ENCODE measurements around the gene PXDN.

Gene PXDN

DNA sequence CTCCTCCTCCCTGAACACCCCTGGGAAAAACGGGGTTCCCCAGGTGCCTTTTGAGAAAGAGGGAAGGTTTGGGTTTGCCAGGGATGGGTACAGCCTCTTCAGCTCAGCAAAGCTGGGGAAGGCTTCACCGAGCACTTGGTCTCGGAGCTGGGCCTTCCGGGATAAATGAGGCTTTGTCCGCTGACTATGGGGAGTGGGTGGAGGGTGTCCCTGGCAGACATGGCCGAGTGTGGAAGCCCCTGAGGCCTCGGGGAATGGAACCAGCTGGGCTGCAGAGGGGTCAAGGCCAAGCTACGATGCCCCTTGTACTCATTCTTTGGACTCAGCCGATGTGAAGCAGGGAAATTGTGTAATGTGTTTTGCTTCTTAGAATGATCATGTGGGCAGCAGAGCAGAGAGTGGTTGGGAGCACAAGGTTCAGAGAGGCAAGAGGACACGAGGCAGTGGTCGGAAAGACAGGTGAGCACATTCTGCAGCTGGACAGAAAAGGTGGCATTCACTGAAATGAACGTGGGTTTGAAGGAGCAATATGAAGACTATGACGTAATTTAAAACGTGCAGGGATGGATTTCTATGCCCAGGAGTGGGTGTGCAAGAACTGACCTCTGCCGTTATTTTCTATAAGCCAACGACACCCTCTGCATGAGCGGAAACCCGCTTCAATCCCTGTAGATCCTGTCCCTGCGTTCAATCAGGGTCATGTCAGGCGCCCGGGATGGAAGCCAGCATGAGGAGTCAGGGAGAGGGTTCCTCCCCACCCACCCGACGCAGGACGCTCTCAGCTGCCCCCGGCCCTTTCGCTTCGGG is 142.6 kb downstream of the PXDN start (continued):
- TF ChIP-seq, protein P1, sequence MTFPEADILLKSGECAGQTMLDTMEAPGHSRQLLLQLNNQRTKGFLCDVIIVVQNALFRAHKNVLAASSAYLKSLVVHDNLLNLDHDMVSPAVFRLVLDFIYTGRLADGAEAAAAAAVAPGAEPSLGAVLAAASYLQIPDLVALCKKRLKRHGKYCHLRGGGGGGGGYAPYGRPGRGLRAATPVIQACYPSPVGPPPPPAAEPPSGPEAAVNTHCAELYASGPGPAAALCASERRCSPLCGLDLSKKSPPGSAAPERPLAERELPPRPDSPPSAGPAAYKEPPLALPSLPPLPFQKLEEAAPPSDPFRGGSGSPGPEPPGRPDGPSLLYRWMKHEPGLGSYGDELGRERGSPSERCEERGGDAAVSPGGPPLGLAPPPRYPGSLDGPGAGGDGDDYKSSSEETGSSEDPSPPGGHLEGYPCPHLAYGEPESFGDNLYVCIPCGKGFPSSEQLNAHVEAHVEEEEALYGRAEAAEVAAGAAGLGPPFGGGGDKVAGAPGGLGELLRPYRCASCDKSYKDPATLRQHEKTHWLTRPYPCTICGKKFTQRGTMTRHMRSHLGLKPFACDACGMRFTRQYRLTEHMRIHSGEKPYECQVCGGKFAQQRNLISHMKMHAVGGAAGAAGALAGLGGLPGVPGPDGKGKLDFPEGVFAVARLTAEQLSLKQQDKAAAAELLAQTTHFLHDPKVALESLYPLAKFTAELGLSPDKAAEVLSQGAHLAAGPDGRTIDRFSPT (tag by site-specific recombination; IDR thresholded peaks at IDR 0.05), result no peak
- TF ChIP-seq KLF8 (tag by site-specific recombination; IDR thresholded peaks at IDR 0.05) (no peak), ZNF670 (tag by site-specific recombination; IDR thresholded peaks at IDR 0.05; ENCODE audit: low read depth) (no peak), ZSCAN30 (tag by site-specific recombination; IDR thresholded peaks at IDR 0.05) (no peak)

DNA sequence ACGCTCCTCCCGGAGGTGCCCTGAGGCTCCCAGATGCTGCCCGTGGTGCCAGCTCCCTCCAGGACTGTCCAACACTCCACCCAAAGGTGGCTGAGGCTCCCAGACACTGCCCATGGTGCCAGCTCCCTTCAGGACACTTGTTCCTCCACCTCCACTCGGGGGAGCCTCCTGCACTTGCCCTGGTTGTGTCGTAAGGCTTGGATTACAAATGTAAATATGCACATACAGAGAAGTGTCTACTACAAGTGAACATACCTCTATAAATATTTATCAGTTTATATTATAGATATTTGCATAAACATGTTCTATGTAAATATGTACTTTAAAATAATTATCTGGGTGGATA is 143.3 kb downstream of the PXDN start:
- CTCF ChIA-PET, result interaction anchor here (1.0 to 1.1 kb wide), 2 partner anchors 50 to 150 kb away, joined by 3 read pairs; no protein-coding TSS in a partner anchor
- H3K4me1 ChIP-seq (ENCODE audit: control insufficient read depth, insufficient read depth, low read length), result no peaks in the 10 kb centered on the region
- H3K9me3 ChIP-seq (ENCODE audit: control insufficient read depth, insufficient read depth, low read depth, low read length), result no peaks in the 10 kb centered on the region
- no peak overlapping the region for H3K4me3 ChIP-seq (ENCODE audit: low read depth, low read length)
- POLR2A ChIA-PET, result interaction anchor here (0.8 kb wide), 1 partner anchor 150 kb away, joined by 3 read pairs; no protein-coding TSS in a partner anchor
- TF ChIP-seq ZNF248 (tag by site-specific recombination; IDR thresholded peaks at IDR 0.05) (no peak), ZNF76 (tag by site-specific recombination; IDR thresholded peaks at IDR 0.05; ENCODE audit: borderline replicate concordance, low read depth) (no peak), ZNF140 (tag by site-specific recombination; IDR thresholded peaks at IDR 0.05) (no peak), ZXDB (tag by site-specific recombination; IDR thresholded peaks at IDR 0.05) (no peak), ZNF530 (tag by site-specific recombination; IDR thresholded peaks at IDR 0.05; ENCODE audit: low read depth) (no peak), HOXA7 (CRISPR knock-in tag; IDR thresholded peaks at IDR 0.05; ENCODE audit: borderline replicate concordance) (no peak), SCRT1 (tag by site-specific recombination; IDR thresholded peaks at IDR 0.05; ENCODE audit: borderline replicate concordance) (no peak), YY2 (tag by site-specific recombination; IDR thresholded peaks at IDR 0.05) (no peak), ZNF658 (tag by site-specific recombination; IDR thresholded peaks at IDR 0.05) (no peak), ZNF791 (tag by site-specific recombination; IDR thresholded peaks at IDR 0.05) (no peak), SALL2 (tag by site-specific recombination; IDR thresholded peaks at IDR 0.05; ENCODE audit: borderline replicate concordance) (no peak), ZNF174 (tag by site-specific recombination; IDR thresholded peaks at IDR 0.05) (no peak), ZNF555 (tag by site-specific recombination; conservative IDR thresholded peaks at IDR 0.05) (no peak), ZNF274 (IDR thresholded peaks at IDR 0.05; ENCODE audit: low read length) (no peak), ZNF274 (tag by site-specific recombination; IDR thresholded peaks at IDR 0.05; ENCODE audit: borderline replicate concordance) (no peak), OVOL3 (tag by site-specific recombination; IDR thresholded peaks at IDR 0.05) (no peak), ZNF561 (tag by site-specific recombination; IDR thresholded peaks at IDR 0.05; ENCODE audit: borderline replicate concordance) (no peak), SP2 (tag by site-specific recombination; IDR thresholded peaks at IDR 0.05) (no peak)
- TF ChIP-seq, protein P2, sequence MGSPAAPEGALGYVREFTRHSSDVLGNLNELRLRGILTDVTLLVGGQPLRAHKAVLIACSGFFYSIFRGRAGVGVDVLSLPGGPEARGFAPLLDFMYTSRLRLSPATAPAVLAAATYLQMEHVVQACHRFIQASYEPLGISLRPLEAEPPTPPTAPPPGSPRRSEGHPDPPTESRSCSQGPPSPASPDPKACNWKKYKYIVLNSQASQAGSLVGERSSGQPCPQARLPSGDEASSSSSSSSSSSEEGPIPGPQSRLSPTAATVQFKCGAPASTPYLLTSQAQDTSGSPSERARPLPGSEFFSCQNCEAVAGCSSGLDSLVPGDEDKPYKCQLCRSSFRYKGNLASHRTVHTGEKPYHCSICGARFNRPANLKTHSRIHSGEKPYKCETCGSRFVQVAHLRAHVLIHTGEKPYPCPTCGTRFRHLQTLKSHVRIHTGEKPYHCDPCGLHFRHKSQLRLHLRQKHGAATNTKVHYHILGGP (tag by site-specific recombination; IDR thresholded peaks at IDR 0.05), result no peak
- TF ChIP-seq, protein P3, sequence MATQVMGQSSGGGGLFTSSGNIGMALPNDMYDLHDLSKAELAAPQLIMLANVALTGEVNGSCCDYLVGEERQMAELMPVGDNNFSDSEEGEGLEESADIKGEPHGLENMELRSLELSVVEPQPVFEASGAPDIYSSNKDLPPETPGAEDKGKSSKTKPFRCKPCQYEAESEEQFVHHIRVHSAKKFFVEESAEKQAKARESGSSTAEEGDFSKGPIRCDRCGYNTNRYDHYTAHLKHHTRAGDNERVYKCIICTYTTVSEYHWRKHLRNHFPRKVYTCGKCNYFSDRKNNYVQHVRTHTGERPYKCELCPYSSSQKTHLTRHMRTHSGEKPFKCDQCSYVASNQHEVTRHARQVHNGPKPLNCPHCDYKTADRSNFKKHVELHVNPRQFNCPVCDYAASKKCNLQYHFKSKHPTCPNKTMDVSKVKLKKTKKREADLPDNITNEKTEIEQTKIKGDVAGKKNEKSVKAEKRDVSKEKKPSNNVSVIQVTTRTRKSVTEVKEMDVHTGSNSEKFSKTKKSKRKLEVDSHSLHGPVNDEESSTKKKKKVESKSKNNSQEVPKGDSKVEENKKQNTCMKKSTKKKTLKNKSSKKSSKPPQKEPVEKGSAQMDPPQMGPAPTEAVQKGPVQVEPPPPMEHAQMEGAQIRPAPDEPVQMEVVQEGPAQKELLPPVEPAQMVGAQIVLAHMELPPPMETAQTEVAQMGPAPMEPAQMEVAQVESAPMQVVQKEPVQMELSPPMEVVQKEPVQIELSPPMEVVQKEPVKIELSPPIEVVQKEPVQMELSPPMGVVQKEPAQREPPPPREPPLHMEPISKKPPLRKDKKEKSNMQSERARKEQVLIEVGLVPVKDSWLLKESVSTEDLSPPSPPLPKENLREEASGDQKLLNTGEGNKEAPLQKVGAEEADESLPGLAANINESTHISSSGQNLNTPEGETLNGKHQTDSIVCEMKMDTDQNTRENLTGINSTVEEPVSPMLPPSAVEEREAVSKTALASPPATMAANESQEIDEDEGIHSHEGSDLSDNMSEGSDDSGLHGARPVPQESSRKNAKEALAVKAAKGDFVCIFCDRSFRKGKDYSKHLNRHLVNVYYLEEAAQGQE (tag by site-specific recombination; IDR thresholded peaks at IDR 0.05), result no peak
- TF ChIP-seq, protein P4, sequence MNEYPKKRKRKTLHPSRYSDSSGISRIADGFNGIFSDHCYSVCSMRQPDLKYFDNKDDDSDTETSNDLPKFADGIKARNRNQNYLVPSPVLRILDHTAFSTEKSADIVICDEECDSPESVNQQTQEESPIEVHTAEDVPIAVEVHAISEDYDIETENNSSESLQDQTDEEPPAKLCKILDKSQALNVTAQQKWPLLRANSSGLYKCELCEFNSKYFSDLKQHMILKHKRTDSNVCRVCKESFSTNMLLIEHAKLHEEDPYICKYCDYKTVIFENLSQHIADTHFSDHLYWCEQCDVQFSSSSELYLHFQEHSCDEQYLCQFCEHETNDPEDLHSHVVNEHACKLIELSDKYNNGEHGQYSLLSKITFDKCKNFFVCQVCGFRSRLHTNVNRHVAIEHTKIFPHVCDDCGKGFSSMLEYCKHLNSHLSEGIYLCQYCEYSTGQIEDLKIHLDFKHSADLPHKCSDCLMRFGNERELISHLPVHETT (tag by site-specific recombination; IDR thresholded peaks at IDR 0.05), result no peak
- H3K27ac ChIP-seq (ENCODE audit: extremely low read depth, low read depth, low read length), result no peak overlapping the region
- no peaks in the 10 kb centered on the region for H3K36me3 ChIP-seq (ENCODE audit: control insufficient read depth in 2 of 2, insufficient read depth in 1 of 2, low read length in 2 of 2)

Measured in HEK293 (cell line).